PC-3 (cell line): ENCODE results near the gene FRAT2. TPM values are rescaled to one million over a fixed set of nuclear protein-coding genes. Genes with fewer than 3 reads are reported as not detected.
A peak's percentile ranks its signal among the peaks of the same experiment; 100 is the strongest.

ENCODE experiments used
- ATAC-seq: fragments of 200-7000 bp; cut with Tn5 transposase; 2 replicates; pipeline ENCODE4 v1.9.1; 2020; ENCODE audit warnings: mild to moderate bottlenecking, moderate library complexity
- BruUV-seq: library from RNA; stranded (reverse); fragments of 400-500 nt; replicated peaks from 2 replicates; lab custom pipeline; 2021; lab: Mats Ljungman, UMichigan
- CTCF ChIA-PET: fragments of 300-600 bp; sonication (Branson Sonifier 250); formaldehyde crosslinking; loops from one replicate; lab custom pipeline; 2022; ENCODE audit warnings: antibody characterized with exemption; lab: Charles Lee
- POLR2A ChIA-PET: fragments of 300-600 bp; sonication (Branson Sonifier 250); formaldehyde crosslinking; loops from one replicate; lab custom pipeline; 2022; ENCODE audit warnings: antibody characterized with exemption; ENCODE audit not compliant: unreplicated experiment; lab: Charles Lee
- DNase-seq: peaks from one replicate; pipeline ENCODE4 v3.0.0-alpha.2; 2015
- H2AFZ ChIP-seq: fragments of 300-600 bp; sonication (generic); 2 replicates; pipeline ENCODE4 v1.6.0; 2016; ENCODE audit warnings: antibody characterized with exemption, low read length
- H3F3A ChIP-seq: fragments of 300-600 bp; sonication (generic); one replicate; pipeline ENCODE4 v1.6.0; 2017; ENCODE audit warnings: antibody characterized with exemption, low read length, control low read depth, mild to moderate bottlenecking; ENCODE audit not compliant: unreplicated experiment
- H3K27ac ChIP-seq: fragments of 300-600 bp; sonication (generic); 2 replicates; pipeline ENCODE4 v1.5.1; 2016; ENCODE audit warnings: mild to moderate bottlenecking, low read length
- H3K27me3 ChIP-seq: fragments of 300-600 bp; sonication (generic); 2 replicates; pipeline ENCODE4 v1.6.1; 2016; ENCODE audit warnings: low read length, mixed read lengths
- H3K36me3 ChIP-seq: fragments of 300-600 bp; sonication (generic); 2 replicates; pipeline ENCODE4 v1.6.1; 2016; ENCODE audit warnings: low read depth, mixed run types, low read length, mixed read lengths
- H3K4me1 ChIP-seq: fragments of 300-600 bp; sonication (generic); 2 replicates; pipeline ENCODE4 v1.5.1; 2016; ENCODE audit warnings: low read length; ENCODE audit not compliant: insufficient read depth
- H3K4me2 ChIP-seq: fragments of 300-600 bp; sonication (generic); 2 replicates; pipeline ENCODE4 v1.6.0; 2016; ENCODE audit warnings: low read length
- H3K4me3 ChIP-seq: fragments of 300-600 bp; sonication (generic); 2 replicates; pipeline ENCODE4 v1.5.1; 2016; ENCODE audit warnings: mild to moderate bottlenecking, low read length, mixed read lengths
- H3K79me2 ChIP-seq: fragments of 300-600 bp; sonication (generic); 2 replicates; pipeline ENCODE4 v1.6.1; 2017; ENCODE audit warnings: low read length, mixed read lengths
- H3K9ac ChIP-seq: fragments of 300-600 bp; sonication (generic); 2 replicates; pipeline ENCODE4 v1.6.0; 2016; ENCODE audit warnings: mild to moderate bottlenecking, low read length
- H3K9me2 ChIP-seq: fragments of 300-600 bp; sonication (generic); replicated peaks from 2 replicates; pipeline ENCODE4 v1.6.1; 2016; ENCODE audit warnings: mixed run types, low read length, mixed read lengths
- H3K9me3 ChIP-seq: fragments of 300-600 bp; sonication (generic); 2 replicates; pipeline ENCODE4 v1.6.1; 2016; ENCODE audit warnings: low read length, mixed read lengths
- H4K20me1 ChIP-seq: fragments of 300-600 bp; sonication (generic); 2 replicates; pipeline ENCODE4 v1.6.1; 2016; ENCODE audit warnings: low read length, mixed read lengths
- EZH2 ChIP-seq: fragments of 300-600 bp; sonication (generic); IDR thresholded peaks from one replicate; pipeline ENCODE4 v1.6.1; 2017; ENCODE audit warnings: antibody characterized with exemption, mild to moderate bottlenecking, low read length; ENCODE audit not compliant: unreplicated experiment
- EZH2phosphoT487 ChIP-seq: fragments of 300-600 bp; sonication (generic); IDR thresholded peaks from 2 replicates; pipeline ENCODE4 v1.6.1; 2018; ENCODE audit warnings: mild to moderate bottlenecking, antibody characterized with exemption, low read length, borderline replicate concordance
- intact Hi-C: fragments of 100-400 bp; cut with micrococcal nuclease; formaldehyde crosslinking; loops from 2 replicates; pipeline ENCODE4 v1.9.0; 2023
- total RNA-seq: library from RNA; depleted of rRNA; stranded (reverse); fragments of >200 nt; gene quantifications from 2 replicates; pipeline ENCODE4 v1.2.3, GENCODE V29; 2014
- TF ChIP-seq, protein P1 (sequence below): fragments of 300-600 bp; sonication (generic); conservative IDR thresholded peaks from 2 replicates; pipeline ENCODE4 v1.5.1; 2017; ENCODE audit warnings: antibody characterized with exemption, low read depth, mild to moderate bottlenecking, low read length

The FRAT2 gene
- total RNA-seq, 1 experiment from 2014 or later, result 19.2 TPM

DNA sequence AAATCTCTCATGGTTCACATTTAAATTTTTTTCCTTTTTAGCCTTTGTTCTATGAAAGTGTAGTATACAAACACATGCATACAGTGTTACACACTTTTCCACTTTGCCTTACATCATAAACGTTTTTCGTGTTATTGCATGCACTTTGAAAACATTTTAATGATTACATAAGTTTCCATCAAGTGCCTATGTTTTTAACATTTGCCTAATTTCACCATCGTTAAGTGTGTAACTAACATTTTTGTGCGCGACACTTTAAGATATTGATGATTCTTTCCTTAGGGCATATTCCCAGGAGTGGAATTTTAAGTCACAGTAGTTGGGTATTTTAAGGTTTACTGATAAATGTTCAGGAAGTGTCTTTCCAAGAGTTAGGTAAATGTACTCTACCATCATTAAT is 1.5 kb upstream of the FRAT2 start:
- H3K9me2 ChIP-seq, result no peaks in the 10 kb centered on the region
- POLR2A ChIA-PET, result no interaction called here
- DNase-seq (no peak), ATAC-seq (no peak)
- CTCF ChIA-PET, result no interaction called here
- H3K4me2 ChIP-seq, result peak overlapping the region; percentile 81
- no peaks in the 10 kb centered on the region for H3K27me3 ChIP-seq
- H4K20me1 ChIP-seq, result 0 out of 2 replicates have a peak, but pooled peaks cover 6% of the 10 kb centered on the region
- H3K4me1 ChIP-seq, result peaks cover 24% of the 10 kb centered on the region
- H3K27ac ChIP-seq, result no peak overlapping the region; the same call in 1 of the 2 replicates
- TF ChIP-seq EZH2phosphoT487 (no peak), EZH2 (no peak)
- TF ChIP-seq, protein P1, sequence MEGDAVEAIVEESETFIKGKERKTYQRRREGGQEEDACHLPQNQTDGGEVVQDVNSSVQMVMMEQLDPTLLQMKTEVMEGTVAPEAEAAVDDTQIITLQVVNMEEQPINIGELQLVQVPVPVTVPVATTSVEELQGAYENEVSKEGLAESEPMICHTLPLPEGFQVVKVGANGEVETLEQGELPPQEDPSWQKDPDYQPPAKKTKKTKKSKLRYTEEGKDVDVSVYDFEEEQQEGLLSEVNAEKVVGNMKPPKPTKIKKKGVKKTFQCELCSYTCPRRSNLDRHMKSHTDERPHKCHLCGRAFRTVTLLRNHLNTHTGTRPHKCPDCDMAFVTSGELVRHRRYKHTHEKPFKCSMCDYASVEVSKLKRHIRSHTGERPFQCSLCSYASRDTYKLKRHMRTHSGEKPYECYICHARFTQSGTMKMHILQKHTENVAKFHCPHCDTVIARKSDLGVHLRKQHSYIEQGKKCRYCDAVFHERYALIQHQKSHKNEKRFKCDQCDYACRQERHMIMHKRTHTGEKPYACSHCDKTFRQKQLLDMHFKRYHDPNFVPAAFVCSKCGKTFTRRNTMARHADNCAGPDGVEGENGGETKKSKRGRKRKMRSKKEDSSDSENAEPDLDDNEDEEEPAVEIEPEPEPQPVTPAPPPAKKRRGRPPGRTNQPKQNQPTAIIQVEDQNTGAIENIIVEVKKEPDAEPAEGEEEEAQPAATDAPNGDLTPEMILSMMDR, result no peak
- H3K9me3 ChIP-seq, result no peaks in the 10 kb centered on the region
- H3K36me3 ChIP-seq, result no peaks in the 10 kb centered on the region
- H3F3A ChIP-seq, result no peaks in the 10 kb centered on the region
- BruUV-seq, result no TSS peak
- intact Hi-C loops, result no loop called here
- peaks cover 30% of the 10 kb centered on the region for H3K79me2 ChIP-seq
- H3K9ac ChIP-seq, result no peak overlapping the region
- peak overlapping the region; percentile 45; the same call in 1 of the 2 replicates for H3K4me3 ChIP-seq
- H2AFZ ChIP-seq, result no peak overlapping the region

DNA sequence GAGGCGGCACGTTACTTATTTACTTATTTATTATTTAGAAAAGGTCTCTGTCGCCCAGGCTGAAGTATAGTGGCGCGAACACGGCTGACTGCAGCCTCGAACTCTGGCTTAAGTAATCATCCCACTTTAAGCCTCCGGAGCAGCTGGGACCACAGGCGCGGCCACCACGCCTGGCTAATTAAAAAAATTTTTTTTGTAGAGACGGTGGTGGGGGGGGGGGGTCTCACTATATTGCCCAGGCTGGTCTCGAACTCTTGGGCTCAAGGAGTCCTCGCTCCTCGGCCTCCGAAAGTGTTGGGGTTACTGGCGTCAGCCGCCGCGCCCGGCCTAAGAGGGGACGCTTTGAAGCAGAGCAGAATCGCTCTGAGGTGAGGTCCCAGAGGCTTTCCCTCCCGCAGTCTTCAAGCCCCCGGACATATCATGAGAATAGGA is 675 bp upstream of the FRAT2 start:
- Histone ChIP-seq H3K27me3 (no peaks in the 10 kb centered on the region), H3K36me3 (no peaks in the 10 kb centered on the region), H3K9me2 (no peaks in the 10 kb centered on the region), H4K20me1 (0 out of 2 replicates have a peak, but pooled peaks cover 6% of the 10 kb centered on the region), H3K9ac (peak overlapping the region; percentile 95; the same call in 1 of the 2 replicates), H3K27ac (no peak overlapping the region), H3K4me2 (peak overlapping the region; percentile 87), H3K4me1 (peaks cover 24% of the 10 kb centered on the region), H3K9me3 (no peaks in the 10 kb centered on the region), H3K4me3 (peak overlapping the region; percentile 75; the same call in 1 of the 2 replicates), H2AFZ (peak overlapping the region; percentile 75; the same call in 1 of the 2 replicates), H3K79me2 (peaks cover 37% of the 10 kb centered on the region), H3F3A (no peaks in the 10 kb centered on the region)
- ChIA-PET CTCF (no interaction called here), POLR2A (no interaction called here)
- BruUV-seq, result no TSS peak
- ATAC-seq (no peak), DNase-seq (no peak)
- no peak for TF ChIP-seq EZH2phosphoT487
- TF ChIP-seq, protein P1, result no peak
- TF ChIP-seq EZH2, result no peak
- intact Hi-C loops, result no loop called here

DNA sequence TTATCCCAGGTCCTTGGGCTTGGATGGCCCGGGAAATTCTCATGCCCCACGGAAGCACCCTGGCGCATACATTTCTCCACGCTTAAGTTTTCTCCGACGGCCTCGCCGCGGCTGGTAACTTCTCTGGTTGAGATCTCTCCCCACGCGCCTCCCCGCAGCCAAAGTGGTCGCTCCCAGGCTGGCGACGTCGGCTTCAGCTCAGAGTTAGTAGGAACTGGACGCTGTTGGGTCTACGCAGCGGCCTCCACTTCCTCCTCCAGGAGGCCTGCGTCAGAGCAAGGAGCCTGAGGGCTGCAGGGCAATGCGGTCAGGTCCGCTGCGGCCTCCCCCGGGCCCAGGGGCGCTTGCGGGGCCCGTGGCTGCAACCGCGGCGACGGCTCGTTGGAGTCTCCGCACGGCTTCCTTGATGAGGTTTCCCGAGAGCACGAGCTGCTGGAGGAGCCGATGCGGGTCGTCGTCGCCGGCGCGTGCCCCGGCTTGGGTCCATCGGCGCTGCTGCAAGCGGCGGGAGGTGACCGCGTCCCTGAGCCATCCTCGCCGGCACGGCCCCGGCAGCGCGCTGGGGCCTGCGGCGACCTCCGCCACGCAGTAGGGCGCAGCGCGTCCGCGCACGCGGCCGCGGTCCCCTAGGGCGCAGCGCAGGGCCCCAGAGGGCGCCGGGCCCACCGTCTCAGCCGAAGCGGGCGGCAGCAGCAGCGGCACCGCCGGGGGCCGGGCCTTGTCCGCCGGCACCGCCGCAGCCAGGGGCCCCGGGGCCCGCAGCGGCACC is 744 bp downstream of the FRAT2 start:
- CTCF ChIA-PET, result interaction anchor here (2.1 kb wide), 1 partner anchor 55 kb away, joined by 20 read pairs; no protein-coding TSS in a partner anchor
- Histone ChIP-seq H3K27me3 (no peaks in the 10 kb centered on the region), H3K27ac (peak overlapping the region; percentile 52), H3K4me3 (peak overlapping the region; percentile 90), H3K9me2 (no peaks in the 10 kb centered on the region), H3F3A (no peaks in the 10 kb centered on the region), H3K36me3 (no peaks in the 10 kb centered on the region), H2AFZ (peak overlapping the region; percentile 41; the same call in 1 of the 2 replicates), H3K4me1 (peaks cover 31% of the 10 kb centered on the region), H3K79me2 (peaks cover 44% of the 10 kb centered on the region), H4K20me1 (0 out of 2 replicates have a peak, but pooled peaks cover 6% of the 10 kb centered on the region), H3K9ac (peak overlapping the region; percentile 70), H3K9me3 (no peaks in the 10 kb centered on the region), H3K4me2 (peak overlapping the region; percentile 99)
- ATAC-seq, result peak; percentile 25
- POLR2A ChIA-PET, result interaction anchor here (1.3 kb wide), 1 partner anchor 55 kb away, joined by 3 read pairs; no protein-coding TSS in a partner anchor
- no peak for TF ChIP-seq EZH2
- TF ChIP-seq, protein P1, result no peak
- no peak for TF ChIP-seq EZH2phosphoT487
- peak; percentile 47 for DNase-seq
- BruUV-seq, result no TSS peak
- intact Hi-C loops, result loop anchor here (1.0 to 5.0 kb wide), 3 partner anchors 41 to 114 kb away; partner anchors contain the start of genes ARHGAP19, EXOSC1 and ZDHHC16
